ENCODE results near the gene DPEP1.

DPEP1 gene

DNA sequence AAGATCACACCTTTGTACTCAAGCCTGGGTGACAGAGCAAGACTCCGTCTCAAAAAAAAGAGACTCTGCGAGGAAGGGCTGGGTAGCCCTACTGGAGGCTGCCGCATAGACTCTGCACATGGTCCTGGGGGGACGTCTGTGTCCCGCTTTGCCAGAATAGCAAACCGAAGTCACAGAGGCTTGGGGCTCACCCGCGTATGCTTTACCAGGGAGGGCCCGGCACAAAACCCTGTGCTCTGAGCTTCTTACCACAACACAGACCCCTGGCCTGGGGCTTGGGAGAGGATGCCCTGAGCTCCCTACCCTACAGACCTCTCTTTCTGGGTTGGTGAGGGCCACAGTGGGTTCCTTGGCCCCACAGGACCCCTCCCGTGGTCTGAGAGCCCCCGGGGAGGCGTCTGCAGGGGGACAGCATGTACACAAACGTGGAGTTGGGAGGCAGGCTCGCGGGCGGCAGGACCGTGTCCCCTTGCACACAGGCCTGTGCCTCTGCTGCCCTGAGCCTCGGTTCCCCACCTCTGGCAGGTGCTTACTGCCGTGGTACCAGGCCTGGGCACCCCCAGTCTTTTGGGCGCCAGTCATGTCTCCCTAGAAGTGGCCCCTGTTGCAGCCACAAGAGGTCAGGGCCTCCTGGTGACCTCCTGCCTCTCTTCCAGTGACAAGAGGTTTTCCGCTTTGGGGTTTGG lies 24.1 kb upstream of the DPEP1 start:
- no peak overlapping the region for H3K27ac ChIP-seq
- no peak for TF ChIP-seq CTCF (conservative IDR thresholded peaks at IDR 0.05; ENCODE audit: low read depth)
- ChIA-PET CTCF (interaction anchor here (0.9 to 1.4 kb wide), 3 partner anchors 10 to 110 kb away, joined by 3 to 5 read pairs (median 4); no protein-coding TSS in a partner anchor), POLR2A (ENCODE audit: low non-redundant PET) (no interaction called here)
- no peak for DNase-seq (ENCODE audit: low spot score)

GRCh38 chr16:89593841-89594240 lies 19.6 kb upstream of the DPEP1 start:
- ChIA-PET CTCF (no interaction called here), POLR2A (ENCODE audit: low non-redundant PET) (no interaction called here)
- peak overlapping the region; percentile 6; the same call in 1 of the 2 replicates for H3K27ac ChIP-seq
- TF ChIP-seq CTCF (conservative IDR thresholded peaks at IDR 0.05; ENCODE audit: low read depth): no peak
- DNase-seq (ENCODE audit: low spot score): no peak

DNA sequence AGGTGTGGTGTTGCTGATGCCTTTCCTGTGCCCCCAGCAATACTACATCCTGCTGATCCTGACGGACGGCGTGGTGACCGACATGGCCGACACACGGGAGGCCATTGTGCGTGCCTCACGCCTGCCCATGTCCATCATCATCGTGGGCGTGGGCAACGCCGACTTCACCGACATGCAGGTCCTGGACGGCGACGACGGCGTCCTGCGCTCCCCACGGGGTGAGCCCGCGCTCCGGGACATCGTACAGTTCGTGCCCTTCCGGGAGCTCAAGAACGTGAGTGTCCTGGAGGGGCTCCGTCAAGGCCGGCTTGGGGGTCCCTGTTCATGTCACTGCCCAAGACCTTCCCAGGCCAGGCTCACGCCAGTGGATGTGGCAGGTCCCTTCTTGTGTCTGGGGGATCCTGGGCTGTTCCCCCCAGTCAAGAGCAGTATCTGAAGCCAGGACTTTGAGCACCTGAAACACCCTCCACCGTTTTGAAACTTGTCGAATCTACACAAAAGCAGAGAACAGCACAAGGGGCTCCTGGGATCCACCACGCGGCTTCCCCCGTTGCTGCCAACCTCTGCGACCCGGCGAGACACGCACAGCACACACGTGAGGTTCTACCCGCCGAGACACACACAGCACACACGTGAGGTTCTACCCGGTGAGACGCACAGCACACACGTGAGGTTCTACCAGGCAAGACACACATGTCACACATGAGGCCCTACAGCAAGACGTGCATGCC lies 17.9 kb upstream of the DPEP1 start:
- no peak for TF ChIP-seq CTCF (conservative IDR thresholded peaks at IDR 0.05; ENCODE audit: low read depth)
- ChIA-PET POLR2A (ENCODE audit: low non-redundant PET) (no interaction called here), CTCF (interaction anchor here (0.6 kb wide), 1 partner anchor 63 kb away, joined by 3 read pairs; no protein-coding TSS in a partner anchor)
- no peak overlapping the region; the same call in 1 of the 2 replicates for H3K27ac ChIP-seq
- DNase-seq (ENCODE audit: low spot score): no peak

GRCh38 chr16:89596061-89596689 lies 17.3 kb upstream of the DPEP1 start:
- no peak overlapping the region; the same call in 1 of the 2 replicates for H3K27ac ChIP-seq
- ChIA-PET CTCF (no interaction called here), POLR2A (ENCODE audit: low non-redundant PET) (no interaction called here)
- TF ChIP-seq CTCF (conservative IDR thresholded peaks at IDR 0.05; ENCODE audit: low read depth): no peak
- no peak for DNase-seq (ENCODE audit: low spot score)

DNA sequence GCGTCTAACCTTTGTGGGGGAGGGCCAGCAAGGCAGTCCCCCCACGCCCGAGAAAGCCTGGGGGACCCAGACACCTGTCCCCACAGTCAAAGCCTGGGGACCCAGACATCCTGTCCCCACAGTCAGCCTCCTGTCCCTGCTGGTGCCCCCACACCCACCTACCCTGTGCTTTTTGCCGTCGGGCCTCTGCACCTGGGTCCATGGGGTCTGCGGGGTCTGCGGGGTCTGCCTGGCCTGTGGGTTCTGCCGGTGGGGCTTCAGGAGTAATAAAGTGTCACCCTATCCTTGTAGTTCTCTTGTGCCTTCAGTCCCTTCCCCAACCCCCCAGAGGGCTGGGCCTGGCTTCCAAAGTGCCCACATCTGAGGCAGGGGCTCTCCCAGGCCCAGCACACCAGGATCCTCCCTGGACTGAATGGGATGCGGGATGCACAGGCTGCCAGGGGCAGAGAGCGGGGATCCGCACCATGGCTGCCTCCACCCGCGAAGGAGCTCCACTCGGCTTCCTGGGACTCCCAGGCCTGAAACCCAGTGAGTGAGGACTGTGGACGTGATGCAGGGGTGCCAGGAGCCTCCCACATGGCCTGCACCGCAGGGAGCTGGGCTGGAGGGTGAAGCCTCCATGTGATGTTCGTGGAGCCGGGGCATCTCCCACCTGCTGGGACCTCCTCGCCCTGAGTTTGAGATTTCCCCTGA lies 16.3 kb upstream of the DPEP1 start:
- no peak for TF ChIP-seq CTCF (conservative IDR thresholded peaks at IDR 0.05; ENCODE audit: low read depth)
- POLR2A ChIA-PET (ENCODE audit: low non-redundant PET): no interaction called here
- CTCF ChIA-PET: no interaction called here
- DNase-seq (ENCODE audit: low spot score): no peak
- H3K27ac ChIP-seq: peak overlapping the region; percentile 25

- ChIA-PET CTCF (no interaction called here), POLR2A (ENCODE audit: low non-redundant PET) (no interaction called here)
- no peak for TF ChIP-seq CTCF (conservative IDR thresholded peaks at IDR 0.05; ENCODE audit: low read depth)
- H3K27ac ChIP-seq: no peak overlapping the region
- no peak for DNase-seq (ENCODE audit: low spot score)
These were observed 15.2 kb upstream of the DPEP1 start for GRCh38 chr16:89598199-89598598.
